B cell (primary cell): ENCODE results near the gene LNX1. TPM values are rescaled to one million over a fixed set of nuclear protein-coding genes. Genes with fewer than 3 reads are reported as not detected.

Source experiments
- ATAC-seq: fragments of 200-7000 bp; cut with Tn5 transposase; one replicate; pipeline ENCODE4 v1.10.0; 2021; ENCODE audit warnings: low read depth, mild to moderate bottlenecking, moderate number of reproducible peaks, moderate library complexity
- CTCF ChIA-PET: fragments of 350-600 bp; sonication (Branson Sonifier 250); formaldehyde crosslinking; loops from one replicate; lab custom pipeline; 2021; ENCODE audit warnings: antibody characterized with exemption, inconsistent platforms; lab: Charles Lee
- POLR2A ChIA-PET: fragments of 350-600 bp; sonication (Branson Sonifier 250); formaldehyde crosslinking; loops from one replicate; lab custom pipeline; 2021; ENCODE audit warnings: antibody characterized with exemption; lab: Charles Lee
- DNase-seq: peaks from one replicate; pipeline ENCODE4 v3.0.0; 2013
- H2AFZ ChIP-seq: 2 replicates; pipeline ENCODE4 v1.6.1; 2012; ENCODE audit warnings: mild to moderate bottlenecking, low read depth, low read length; ENCODE audit not compliant: insufficient read depth, poor library complexity, severe bottlenecking
- H3K27ac ChIP-seq, 2 donors: 1 replicate in 1 of 2; 2 replicates in 1 of 2; pipeline ENCODE4 v1.5.1; 2012 to 2013; ENCODE audit warnings: low read length in 2 of 2, mild to moderate bottlenecking in 2 of 2, moderate library complexity in 1 of 2
- H3K27me3 ChIP-seq, 4 experiments: fragments of 200-600 bp in 1 of 4; sonication (generic) in 1 of 4; replicated peaks in 1 of 4; 1 replicate in 2 of 4; 2 replicates in 2 of 4; pipeline versions ENCODE4 v1.6.1 to v1.7.0; 2013 to 2016; ENCODE audit warnings: low read length in 3 of 4, mild to moderate bottlenecking in 2 of 4, mixed read lengths in 1 of 4, moderate library complexity in 1 of 4; ENCODE audit not compliant: insufficient read depth in 4 of 4, control insufficient read depth in 3 of 4; ENCODE audit errors: control extremely low read depth in 1 of 4
- H3K36me3 ChIP-seq, 2 experiments: replicated peaks in 1 of 2; 1 replicate in 1 of 2; 2 replicates in 1 of 2; pipeline versions ENCODE4 v1.6.1 to v1.7.1; 2013; ENCODE audit warnings: low read length in 1 of 2; ENCODE audit not compliant: insufficient read depth in 2 of 2, control insufficient read depth in 1 of 2; ENCODE audit errors: control extremely low read depth in 1 of 2, extremely low read depth in 1 of 2
- H3K4me1 ChIP-seq, 2 donors: fragments of 200-600 bp in 1 of 2; sonication (generic) in 1 of 2; 1 replicate in 1 of 2; 2 replicates in 1 of 2; pipeline versions ENCODE4 v1.5.1 to v1.6.1; 2013 to 2017; ENCODE audit warnings: low read length in 2 of 2; ENCODE audit not compliant: control insufficient read depth in 2 of 2, insufficient read depth in 2 of 2
- H3K4me2 ChIP-seq: replicated peaks from 2 replicates; pipeline ENCODE3; 2012; ENCODE audit warnings: mild to moderate bottlenecking, low read depth, low read length; ENCODE audit not compliant: poor library complexity, severe bottlenecking
- H3K4me3 ChIP-seq, 5 experiments: fragments of 200-600 bp in 1 of 5; sonication (generic) in 1 of 5; 1 replicate in 3 of 5; 2 replicates in 2 of 5; pipeline versions ENCODE4 v1.5.1 to v1.7.0; 2011 to 2016; ENCODE audit warnings: low read length in 4 of 5, mild to moderate bottlenecking in 4 of 5, low read depth in 2 of 5, control low read depth in 1 of 5, moderate library complexity in 1 of 5; ENCODE audit not compliant: insufficient read depth in 1 of 5; ENCODE audit errors: control extremely low read depth in 1 of 5, extremely low read depth in 1 of 5
- H3K79me2 ChIP-seq: fragments of 200-600 bp; sonication (generic); one replicate; pipeline ENCODE4 v1.6.0; 2016; ENCODE audit warnings: low read length; ENCODE audit not compliant: control insufficient read depth, insufficient read depth
- H3K9ac ChIP-seq: fragments of 200-600 bp; sonication (generic); 2 replicates; pipeline ENCODE4 v1.6.1; 2017; ENCODE audit warnings: mild to moderate bottlenecking, low read length, moderate library complexity
- H3K9me3 ChIP-seq, 3 donors: one replicate each; pipeline versions ENCODE4 v1.6.1 to v1.7.1; 2013; ENCODE audit warnings: low read length in 2 of 3; ENCODE audit not compliant: control insufficient read depth in 2 of 3, insufficient read depth in 1 of 3; ENCODE audit errors: control extremely low read depth in 1 of 3
- H4K20me1 ChIP-seq: 2 replicates; pipeline ENCODE4 v1.6.0; 2012; ENCODE audit warnings: mild to moderate bottlenecking, low read length; ENCODE audit not compliant: insufficient read depth, control insufficient read depth, poor library complexity, severe bottlenecking
- H3K27ac Mint-ChIP-seq: one replicate; pipeline ENCODE4 v1.8.0; 2021; ENCODE audit warnings: mixed read lengths
- H3K27me3 Mint-ChIP-seq: one replicate; pipeline ENCODE4 v1.8.0; 2021; ENCODE audit warnings: mixed read lengths
- H3K4me1 Mint-ChIP-seq: one replicate; pipeline ENCODE4 v1.8.0; 2021; ENCODE audit warnings: mixed read lengths
- H3K4me3 Mint-ChIP-seq: one replicate; pipeline ENCODE4 v1.8.0; 2021; ENCODE audit warnings: mixed read lengths
- H3K9me3 Mint-ChIP-seq: one replicate; pipeline ENCODE4 v1.8.0; 2022; ENCODE audit warnings: mixed read lengths; ENCODE audit not compliant: insufficient read depth
- EZH2 ChIP-seq: IDR thresholded peaks from 2 replicates; pipeline ENCODE4 v1.6.1; 2012; ENCODE audit warnings: borderline replicate concordance, low read depth, mild to moderate bottlenecking, moderate library complexity, low read length; ENCODE audit not compliant: insufficient read depth, poor library complexity, severe bottlenecking
- WGBS: methylation state at CpG from one replicate; pipeline ENCODE4 v1.1.5; 2013; ENCODE audit warnings: missing lambda C conversion rate; ENCODE audit not compliant: insufficient coverage; 5-methylcytosine and 5-hydroxymethylcytosine counted together
- intact Hi-C: fragments of 100-400 bp; cut with micrococcal nuclease; formaldehyde crosslinking; loops from one replicate; pipeline ENCODE4 v1.10.0; 2022
- polyA plus RNA-seq: library from polyadenylated mRNA; depleted of rRNA; stranded (reverse); fragments of >200 nt; gene quantifications from 2 replicates; pipeline ENCODE4 v1.2.3, GENCODE V29; 2012
- total RNA-seq, 2 donors: library from RNA; stranded (reverse); fragments of 120-200 nt in 1 of 2; gene quantifications; 1 replicate in 1 of 2; 2 replicates in 1 of 2; pipeline versions ENCODE4 v1.2.3 to v1.2.4, GENCODE V29; 2013 to 2022
- TF ChIP-seq, protein P1 (sequence below): fragments of 200-600 bp; IDR thresholded peaks from one replicate; pipeline ENCODE4 v1.8.0; 2022; ENCODE audit warnings: antibody characterized with exemption, mild to moderate bottlenecking

The LNX1 gene
- total and polyA plus RNA-seq, 2 donors (not counting 1 experiment from before 2014, with no cell fraction given) = not detected

DNA sequence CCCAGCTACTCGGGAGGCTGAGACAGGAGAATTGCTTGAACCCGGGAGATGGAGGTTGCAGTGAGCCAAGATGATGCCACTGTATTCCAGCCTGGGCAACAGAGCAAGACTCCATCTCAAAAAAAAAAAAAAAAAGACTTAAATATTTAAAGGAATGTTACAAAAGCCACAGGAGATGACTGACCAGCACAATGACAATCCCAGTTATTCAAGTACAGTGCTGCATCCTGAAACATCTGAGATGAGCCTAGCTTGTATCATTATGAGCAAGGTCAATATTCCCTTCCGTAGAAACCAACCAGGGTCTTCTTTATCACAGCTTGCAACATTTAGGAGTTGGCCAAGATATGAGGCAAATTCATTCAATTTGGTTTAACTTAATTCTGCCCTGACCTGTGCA lies 38.6 kb downstream of the LNX1 start:
- CTCF ChIA-PET = no interaction called here
- Histone ChIP-seq H3K27ac (no peak overlapping the region), H3K9me3 (peaks cover 0 to 4% (median 0%) of the 10 kb centered on the region in 3 donors), H3K79me2 (no peaks in the 10 kb centered on the region), H2AFZ (no peak overlapping the region), H3K9ac (no peak overlapping the region), H4K20me1 (no peaks in the 10 kb centered on the region), H3K4me1 (no peaks in the 10 kb centered on the region), H3K27me3 (no peaks in the 10 kb centered on the region), H3K4me3 (no peak overlapping the region), H3K36me3 (no peaks in the 10 kb centered on the region), H3K4me2 (no peak overlapping the region)
- intact Hi-C loops = no loop called here
- Mint-ChIP-seq H3K4me3 (no peak overlapping the region), H3K27me3 (peaks cover 13% of the 10 kb centered on the region), H3K4me1 (no peaks in the 10 kb centered on the region), H3K27ac (no peak overlapping the region), H3K9me3 (peaks cover 2% of the 10 kb centered on the region)
- 83% methylated on average over 1 of the region's 3 CpGs for WGBS
- no peak for DNase-seq
- no peak for TF ChIP-seq EZH2
- TF ChIP-seq, protein P1, sequence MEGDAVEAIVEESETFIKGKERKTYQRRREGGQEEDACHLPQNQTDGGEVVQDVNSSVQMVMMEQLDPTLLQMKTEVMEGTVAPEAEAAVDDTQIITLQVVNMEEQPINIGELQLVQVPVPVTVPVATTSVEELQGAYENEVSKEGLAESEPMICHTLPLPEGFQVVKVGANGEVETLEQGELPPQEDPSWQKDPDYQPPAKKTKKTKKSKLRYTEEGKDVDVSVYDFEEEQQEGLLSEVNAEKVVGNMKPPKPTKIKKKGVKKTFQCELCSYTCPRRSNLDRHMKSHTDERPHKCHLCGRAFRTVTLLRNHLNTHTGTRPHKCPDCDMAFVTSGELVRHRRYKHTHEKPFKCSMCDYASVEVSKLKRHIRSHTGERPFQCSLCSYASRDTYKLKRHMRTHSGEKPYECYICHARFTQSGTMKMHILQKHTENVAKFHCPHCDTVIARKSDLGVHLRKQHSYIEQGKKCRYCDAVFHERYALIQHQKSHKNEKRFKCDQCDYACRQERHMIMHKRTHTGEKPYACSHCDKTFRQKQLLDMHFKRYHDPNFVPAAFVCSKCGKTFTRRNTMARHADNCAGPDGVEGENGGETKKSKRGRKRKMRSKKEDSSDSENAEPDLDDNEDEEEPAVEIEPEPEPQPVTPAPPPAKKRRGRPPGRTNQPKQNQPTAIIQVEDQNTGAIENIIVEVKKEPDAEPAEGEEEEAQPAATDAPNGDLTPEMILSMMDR = no peak
- POLR2A ChIA-PET = no interaction called here
- ATAC-seq = no peak

DNA sequence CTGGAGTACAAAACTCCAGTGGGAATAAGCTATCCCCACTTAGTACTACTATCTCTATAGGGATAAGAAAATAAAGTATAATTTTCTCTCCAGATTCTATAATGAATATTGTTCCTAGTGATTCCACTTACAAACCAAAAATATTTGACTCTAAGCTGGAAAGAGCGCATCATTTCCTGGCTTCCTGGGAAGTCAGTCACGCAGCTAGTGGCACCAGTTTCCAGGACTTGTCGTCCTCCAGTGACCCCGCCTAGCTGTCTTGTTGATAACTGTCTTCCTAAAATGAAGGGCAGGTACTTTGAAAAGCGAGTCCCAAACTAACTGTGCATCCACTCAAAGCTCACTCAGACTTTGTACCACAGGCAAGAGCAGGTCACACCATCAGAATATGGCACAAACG lies 39.3 kb downstream of the LNX1 start:
- ATAC-seq (no peak), DNase-seq (no peak)
- Mint-ChIP-seq H3K27me3 (peaks cover 21% of the 10 kb centered on the region), H3K4me1 (no peaks in the 10 kb centered on the region), H3K4me3 (no peak overlapping the region), H3K9me3 (peaks cover 2% of the 10 kb centered on the region), H3K27ac (no peak overlapping the region)
- H3K9me3 ChIP-seq = peaks cover 0 to 4% (median 0%) of the 10 kb centered on the region in 3 donors
- H3K4me3 ChIP-seq = no peak overlapping the region
- no peaks in the 10 kb centered on the region for H4K20me1 ChIP-seq
- H2AFZ ChIP-seq = no peak overlapping the region
- H3K36me3 ChIP-seq = no peaks in the 10 kb centered on the region
- H3K27ac ChIP-seq = no peak overlapping the region
- TF ChIP-seq, protein P1 = no peak
- no peak for TF ChIP-seq EZH2
- H3K27me3 ChIP-seq = no peaks in the 10 kb centered on the region
- no peak overlapping the region for H3K4me2 ChIP-seq
- CTCF ChIA-PET = no interaction called here
- intact Hi-C loops = no loop called here
- H3K9ac ChIP-seq = no peak overlapping the region
- no peaks in the 10 kb centered on the region for H3K79me2 ChIP-seq
- 94% methylated on average over 4 of the region's 6 CpGs for WGBS
- POLR2A ChIA-PET = no interaction called here
- no peaks in the 10 kb centered on the region for H3K4me1 ChIP-seq
